Natural killer cell treated with Interleukin-12 subunit alpha and Interleukin-12 subunit beta and Interleukin-15 and Interleukin-18, amount 100 ng/mL, for 72 hours (primary cell): ENCODE results near the gene NARS2. TPM values are rescaled to one million over a fixed set of nuclear protein-coding genes. Genes with fewer than 3 reads are reported as not detected.

Experiments used
- ATAC-seq, 2 donors: fragments of 150-1000 bp; cut with Tn5 transposase in 1 of 2; sonication (Bioruptor Pico), chemical (Tn5 transposase) in 1 of 2; 2 replicates each; pipeline ENCODE4 v1.10.0; 2021
- DNase-seq: peaks from one replicate; pipeline ENCODE4 v3.0.0; 2022; ENCODE audit warnings: low spot score
- H3K27ac Mint-ChIP-seq, 2 donors: 1 replicate in 1 of 2; 2 replicates in 1 of 2; pipeline ENCODE4 v1.8.0; 2022; ENCODE audit warnings: mixed read lengths in 2 of 2, mild to moderate bottlenecking in 1 of 2, moderate library complexity in 1 of 2
- H3K27me3 Mint-ChIP-seq, 2 donors: 1 replicate in 1 of 2; 2 replicates in 1 of 2; pipeline ENCODE4 v1.8.0; 2022; ENCODE audit warnings: mixed read lengths in 2 of 2
- H3K36me3 Mint-ChIP-seq: one replicate; pipeline ENCODE4 v1.8.0; 2022; ENCODE audit warnings: mixed read lengths
- H3K4me1 Mint-ChIP-seq, 2 donors: 1 replicate in 1 of 2; 2 replicates in 1 of 2; pipeline ENCODE4 v1.8.0; 2022; ENCODE audit warnings: low read depth in 2 of 2, mixed read lengths in 2 of 2, mild to moderate bottlenecking in 1 of 2
- H3K4me3 Mint-ChIP-seq: one replicate; pipeline ENCODE4 v1.8.0; 2022; ENCODE audit warnings: mixed read lengths
- H3K9me3 Mint-ChIP-seq: 2 replicates; pipeline ENCODE4 v1.8.0; 2022; ENCODE audit warnings: mixed read lengths
- total RNA-seq, 2 donors: library from RNA; stranded (reverse); gene quantifications; one replicate each; pipeline ENCODE4 v1.2.3, GENCODE V29; 2022

NARS2 gene
- total RNA-seq, 2 donors from 2014 or later: 15.8 to 19.8 TPM

DNA sequence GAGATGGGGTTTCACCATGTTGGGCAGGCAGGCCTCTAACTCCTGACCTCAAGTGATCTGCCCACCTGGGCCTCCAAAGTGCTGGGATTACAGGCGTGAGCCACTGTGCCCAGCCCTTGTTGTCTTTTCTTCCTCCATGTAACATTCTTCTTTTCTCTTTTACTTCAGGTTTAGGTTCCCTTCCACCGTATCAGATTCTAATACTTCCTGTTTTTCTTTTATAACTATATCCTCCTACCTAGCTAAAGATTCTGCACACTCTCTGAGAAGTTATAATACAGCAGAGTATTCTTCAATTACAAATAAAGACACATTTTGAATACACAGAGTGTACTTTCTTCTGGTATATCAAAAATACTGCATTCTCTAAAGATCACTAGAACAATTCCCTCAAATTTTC lies 123.8 kb downstream of the NARS2 start:
- H3K4me3 Mint-ChIP-seq: no peak overlapping the region
- no peaks in the 10 kb centered on the region for H3K27me3 Mint-ChIP-seq
- ATAC-seq: no peak
- H3K9me3 Mint-ChIP-seq: no peaks in the 10 kb centered on the region
- H3K27ac Mint-ChIP-seq: peak overlapping the region; percentile 4 to 27
- H3K4me1 Mint-ChIP-seq: peaks cover 10 to 12% of the 10 kb centered on the region in 2 donors
- DNase-seq: no peak
- H3K36me3 Mint-ChIP-seq: no peaks in the 10 kb centered on the region

DNA sequence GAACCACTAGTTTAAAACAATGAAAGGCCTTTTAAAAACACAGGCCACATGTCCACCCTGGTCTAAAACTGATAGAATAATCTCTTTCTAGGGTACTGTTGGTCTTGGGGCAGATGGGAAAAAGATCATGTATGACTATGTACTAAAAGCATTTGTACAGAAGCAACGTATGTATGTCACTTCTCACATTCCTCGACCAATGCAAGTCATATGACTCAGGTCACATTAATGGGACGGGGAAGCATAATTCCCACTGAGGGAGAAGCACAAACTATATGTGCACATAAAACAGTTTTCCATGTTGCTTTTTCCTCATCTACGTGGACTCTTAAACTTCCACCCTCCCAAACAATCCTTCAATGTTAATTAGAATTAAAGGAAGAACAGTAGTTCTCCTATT lies 124.8 kb downstream of the NARS2 start:
- H3K36me3 Mint-ChIP-seq: no peaks in the 10 kb centered on the region
- no peak overlapping the region for H3K27ac Mint-ChIP-seq
- ATAC-seq: no peak
- no peak for DNase-seq
- no peaks in the 10 kb centered on the region for H3K9me3 Mint-ChIP-seq
- peaks cover 10 to 12% of the 10 kb centered on the region in 2 donors for H3K4me1 Mint-ChIP-seq
- no peaks in the 10 kb centered on the region for H3K27me3 Mint-ChIP-seq
- no peak overlapping the region for H3K4me3 Mint-ChIP-seq

DNA sequence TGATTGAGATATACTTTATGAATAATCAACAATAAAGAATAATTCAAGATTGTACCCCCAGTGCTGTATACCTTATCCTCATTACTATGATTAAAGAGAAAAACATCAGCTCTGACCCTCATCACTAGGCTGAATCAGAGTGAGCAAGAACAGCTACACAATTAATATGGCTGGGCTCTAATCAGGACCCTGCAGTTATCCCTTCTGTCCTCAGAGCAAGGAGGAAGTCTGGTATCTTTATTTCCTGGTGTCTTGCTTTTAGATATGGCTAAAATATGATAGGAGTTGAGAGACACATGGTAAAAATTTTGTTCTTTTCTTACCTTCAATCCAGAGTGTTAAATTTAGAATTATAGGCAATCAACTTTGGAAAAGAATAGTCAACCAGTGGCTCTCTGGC lies 128.5 kb downstream of the NARS2 start:
- no peaks in the 10 kb centered on the region for H3K9me3 Mint-ChIP-seq
- H3K27me3 Mint-ChIP-seq: no peaks in the 10 kb centered on the region
- ATAC-seq (no peak), DNase-seq (no peak)
- no peak overlapping the region for H3K4me3 Mint-ChIP-seq
- H3K27ac Mint-ChIP-seq: no peak overlapping the region
- no peaks in the 10 kb centered on the region for H3K4me1 Mint-ChIP-seq
- no peaks in the 10 kb centered on the region for H3K36me3 Mint-ChIP-seq

GRCh38 chr11:78444726-78445125 lies 129.9 kb downstream of the NARS2 start:
- no peak for ATAC-seq

DNA sequence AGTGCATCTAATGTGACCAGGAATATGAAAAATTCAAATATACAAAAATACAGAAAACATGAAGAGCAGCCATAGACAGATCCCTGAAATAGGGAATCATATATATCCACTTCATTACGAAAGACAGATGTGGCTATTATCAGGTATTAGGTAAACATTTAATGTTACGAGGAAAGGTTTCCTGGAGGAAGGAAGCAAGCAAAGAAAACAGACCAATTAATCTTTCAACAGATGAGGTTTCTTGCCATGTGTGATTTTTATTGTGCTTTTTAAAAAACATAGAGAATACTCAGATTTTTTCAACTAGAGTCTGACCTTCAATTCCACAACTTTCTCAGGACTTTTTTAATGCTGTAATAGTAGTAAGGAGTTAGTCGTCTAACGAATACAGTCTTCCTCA lies 132.7 kb downstream of the NARS2 start:
- no peaks in the 10 kb centered on the region for H3K36me3 Mint-ChIP-seq

More at GRCh38 chr11:78444726-78445125, 129.9 kb downstream of the NARS2 start:
- no peak for DNase-seq
- Mint-ChIP-seq H3K9me3 (no peaks in the 10 kb centered on the region), H3K27me3 (no peaks in the 10 kb centered on the region), H3K36me3 (no peaks in the 10 kb centered on the region), H3K27ac (no peak overlapping the region), H3K4me1 (no peaks in the 10 kb centered on the region), H3K4me3 (no peak overlapping the region)

DNA sequence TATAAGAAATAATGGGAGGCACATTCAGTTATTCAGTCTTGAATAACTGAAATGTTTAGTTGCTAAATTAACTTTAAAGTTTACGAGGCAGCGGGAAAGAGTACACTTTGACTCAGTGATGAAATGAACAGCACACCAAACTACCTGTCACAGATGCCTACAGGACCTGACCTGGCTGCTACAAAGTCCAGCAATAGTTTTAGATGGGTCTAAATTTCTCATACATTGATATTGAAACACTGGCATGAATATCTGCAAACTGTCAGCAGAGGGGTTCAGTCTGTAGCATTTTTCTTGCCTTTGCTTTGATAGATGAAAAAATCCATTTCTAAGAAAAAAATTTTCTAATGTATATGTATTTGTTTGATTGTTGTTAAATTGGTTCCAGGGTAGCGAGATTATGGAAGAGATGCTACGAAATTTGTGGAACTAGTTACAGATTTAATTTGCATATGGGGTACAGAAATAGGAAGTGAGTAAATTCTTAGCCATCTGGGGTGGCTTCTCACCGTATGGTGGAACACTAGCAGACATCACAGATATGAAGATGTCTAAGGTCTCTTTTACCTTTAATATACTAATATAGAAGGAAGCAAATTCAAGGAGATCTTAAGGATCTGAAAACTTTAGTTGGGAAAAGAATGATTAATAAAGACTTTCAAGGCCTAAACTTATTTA lies 136.2 kb downstream of the NARS2 start:
- Mint-ChIP-seq H3K27me3 (no peaks in the 10 kb centered on the region), H3K36me3 (no peaks in the 10 kb centered on the region), H3K9me3 (no peaks in the 10 kb centered on the region), H3K4me1 (no peaks in the 10 kb centered on the region), H3K27ac (no peak overlapping the region), H3K4me3 (no peak overlapping the region)
- no peak for ATAC-seq
- DNase-seq: no peak

More for the DNA sequence above, 132.7 kb downstream of the NARS2 start:
- H3K4me3 Mint-ChIP-seq: no peak overlapping the region
- H3K27me3 Mint-ChIP-seq: no peaks in the 10 kb centered on the region
- ATAC-seq: no peak
- no peaks in the 10 kb centered on the region for H3K9me3 Mint-ChIP-seq
- DNase-seq: no peak
- H3K27ac Mint-ChIP-seq: no peak overlapping the region
- H3K4me1 Mint-ChIP-seq: no peaks in the 10 kb centered on the region

DNA sequence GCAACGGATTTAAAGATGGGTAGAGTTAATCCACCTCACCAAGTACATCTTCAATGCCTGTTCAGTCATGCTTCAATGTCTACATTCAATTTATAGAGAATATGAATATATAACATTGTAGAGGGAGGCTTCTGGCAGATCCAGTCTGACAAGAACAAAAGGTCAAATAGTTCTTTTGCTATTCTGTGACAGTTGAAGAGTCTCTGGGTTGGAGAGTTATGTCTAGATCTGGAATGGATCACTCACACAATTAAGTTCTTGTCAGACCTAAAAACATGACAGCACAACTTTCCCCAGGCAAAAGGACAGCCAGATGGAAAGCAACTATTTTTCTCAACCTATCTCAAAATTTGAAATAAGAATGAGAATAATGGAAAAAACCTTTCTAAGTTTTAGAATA lies 141.7 kb downstream of the NARS2 start:
- DNase-seq (no peak), ATAC-seq (no peak)
- no peaks in the 10 kb centered on the region for H3K36me3 Mint-ChIP-seq
- H3K4me3 Mint-ChIP-seq: no peak overlapping the region
- no peak overlapping the region for H3K27ac Mint-ChIP-seq
- no peaks in the 10 kb centered on the region for H3K27me3 Mint-ChIP-seq
- no peaks in the 10 kb centered on the region for H3K9me3 Mint-ChIP-seq
- H3K4me1 Mint-ChIP-seq: peaks cover 3 to 10% of the 10 kb centered on the region in 2 donors

DNA sequence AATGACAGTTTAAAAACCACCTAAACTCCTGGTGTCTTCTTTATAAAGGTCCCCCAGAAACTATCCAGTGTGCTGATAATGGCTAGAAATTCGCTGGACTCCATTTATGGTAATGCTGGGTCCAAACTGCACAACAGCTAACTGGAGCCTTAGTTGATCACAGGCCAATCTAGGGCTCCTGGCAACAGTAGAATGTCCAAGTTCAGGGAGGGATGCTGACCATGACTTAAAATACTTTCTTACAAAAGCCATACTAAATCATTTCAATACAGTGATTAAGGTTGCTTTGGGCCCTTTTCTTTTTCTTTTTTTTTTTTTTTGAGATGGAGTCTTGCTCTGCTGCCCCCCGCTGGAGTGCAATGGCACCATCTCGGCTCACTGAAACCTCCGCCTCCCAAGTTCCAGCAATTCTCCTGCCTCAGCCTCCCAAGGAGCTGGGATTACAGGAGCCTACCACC lies 142.6 kb downstream of the NARS2 start:
- H3K9me3 Mint-ChIP-seq: no peaks in the 10 kb centered on the region
- peaks cover 0 to 3% of the 10 kb centered on the region in 2 donors for H3K27me3 Mint-ChIP-seq
- no peak overlapping the region for H3K4me3 Mint-ChIP-seq
- no peak for DNase-seq
- H3K4me1 Mint-ChIP-seq: peaks cover 9 to 19% of the 10 kb centered on the region in 2 donors
- ATAC-seq: no peak
- no peak overlapping the region for H3K27ac Mint-ChIP-seq
- no peaks in the 10 kb centered on the region for H3K36me3 Mint-ChIP-seq

DNA sequence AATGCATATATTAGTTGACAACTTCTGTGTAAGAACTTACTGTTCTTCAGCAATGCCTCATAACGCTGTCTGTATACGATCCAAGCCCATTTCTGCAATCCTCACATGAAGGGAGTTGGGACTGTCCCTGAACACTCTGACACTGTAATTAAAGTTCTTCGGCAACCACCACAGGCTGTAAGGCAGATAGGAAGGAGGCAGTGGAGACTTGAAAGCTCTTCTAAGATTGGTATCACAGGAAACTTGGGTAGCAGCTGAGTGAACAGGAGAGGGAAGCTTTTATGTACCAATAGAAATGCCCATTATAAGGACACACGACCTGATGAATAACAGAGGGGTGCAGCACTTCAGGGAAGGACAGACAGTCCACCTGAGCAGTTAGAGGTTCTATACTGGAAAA lies 145.0 kb downstream of the NARS2 start:
- no peak for DNase-seq
- H3K27me3 Mint-ChIP-seq: peaks cover 0 to 5% of the 10 kb centered on the region in 2 donors
- ATAC-seq: peak in 1 of 2 donors; percentile 47
- peak overlapping the region; percentile 2 for H3K4me3 Mint-ChIP-seq
- H3K36me3 Mint-ChIP-seq: no peaks in the 10 kb centered on the region
- no peaks in the 10 kb centered on the region for H3K9me3 Mint-ChIP-seq
- peak overlapping the region in 1 of 2 donors; percentile 21 for H3K27ac Mint-ChIP-seq
- H3K4me1 Mint-ChIP-seq: peaks cover 19 to 31% of the 10 kb centered on the region in 2 donors

- Mint-ChIP-seq H3K36me3 (no peaks in the 10 kb centered on the region), H3K27me3 (peaks cover 0 to 5% of the 10 kb centered on the region in 2 donors), H3K4me1 (peaks cover 22 to 36% of the 10 kb centered on the region in 2 donors), H3K9me3 (no peaks in the 10 kb centered on the region), H3K27ac (peak overlapping the region in 1 of 2 donors; percentile 21), H3K4me3 (peak overlapping the region; percentile 2)
- no peak for DNase-seq
- ATAC-seq: no peak
Measured at GRCh38 chr11:78429209-78429608, 145.5 kb downstream of the NARS2 start.

DNA sequence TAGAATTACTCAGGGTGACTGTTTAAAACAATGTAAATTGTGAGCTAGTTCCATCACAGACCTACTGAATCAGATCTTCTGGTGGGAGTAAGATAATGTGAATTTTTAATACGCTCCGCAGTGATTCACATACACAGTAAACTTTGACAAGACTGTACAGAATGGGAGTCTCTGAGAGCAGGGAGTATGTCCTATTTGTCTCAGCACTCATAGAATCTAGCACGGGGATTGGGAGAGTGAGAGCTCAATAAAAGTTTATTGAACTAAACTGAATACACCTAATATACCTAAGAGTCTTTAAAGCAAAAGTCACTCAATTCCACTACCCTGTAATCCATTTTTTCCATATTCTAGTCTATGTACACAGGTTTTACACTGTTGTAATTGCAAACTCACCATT lies 145.9 kb downstream of the NARS2 start:
- no peaks in the 10 kb centered on the region for H3K36me3 Mint-ChIP-seq
- ATAC-seq (no peak), DNase-seq (no peak)
- H3K4me3 Mint-ChIP-seq: peak overlapping the region; percentile 78
- H3K27me3 Mint-ChIP-seq: peaks cover 0 to 5% of the 10 kb centered on the region in 2 donors
- H3K27ac Mint-ChIP-seq: no peak overlapping the region
- H3K4me1 Mint-ChIP-seq: peaks cover 22 to 38% of the 10 kb centered on the region in 2 donors
- H3K9me3 Mint-ChIP-seq: no peaks in the 10 kb centered on the region

DNA sequence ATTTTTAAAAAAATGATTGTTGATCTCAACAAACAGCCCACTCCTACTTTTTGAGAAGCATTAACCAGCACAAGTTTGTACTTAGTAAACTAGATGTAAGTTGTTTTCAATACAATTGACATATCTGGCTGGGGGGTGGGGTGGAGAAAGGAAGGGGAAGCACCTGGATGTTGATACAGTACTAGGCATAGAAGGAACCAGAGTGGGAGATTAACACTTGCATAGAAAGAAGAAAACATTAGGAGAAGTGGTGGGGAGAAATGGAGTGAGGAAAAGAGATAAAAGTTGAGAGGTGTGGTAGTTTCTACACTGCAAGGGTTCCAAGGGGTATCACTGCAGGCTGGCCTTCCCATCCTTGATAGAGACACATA lies 146.4 kb downstream of the NARS2 start:
- peaks cover 0 to 5% of the 10 kb centered on the region in 2 donors for H3K27me3 Mint-ChIP-seq
- no peak for DNase-seq
- H3K4me1 Mint-ChIP-seq: peaks cover 22 to 38% of the 10 kb centered on the region in 2 donors
- no peak for ATAC-seq
- H3K36me3 Mint-ChIP-seq: no peaks in the 10 kb centered on the region
- H3K27ac Mint-ChIP-seq: peak overlapping the region in 1 of 2 donors; percentile 52
- peak overlapping the region; percentile 78 for H3K4me3 Mint-ChIP-seq
- no peaks in the 10 kb centered on the region for H3K9me3 Mint-ChIP-seq

GRCh38 chr11:78427615-78428265 lies 146.9 kb downstream of the NARS2 start:
- H3K36me3 Mint-ChIP-seq: no peaks in the 10 kb centered on the region
- H3K4me3 Mint-ChIP-seq: peak overlapping the region; percentile 78
- DNase-seq (no peak), ATAC-seq (peak; percentile 76 to 88)
- no peaks in the 10 kb centered on the region for H3K9me3 Mint-ChIP-seq
- peak overlapping the region; percentile 11 to 52 for H3K27ac Mint-ChIP-seq
- peaks cover 22 to 38% of the 10 kb centered on the region in 2 donors for H3K4me1 Mint-ChIP-seq
- peaks cover 0 to 5% of the 10 kb centered on the region in 2 donors for H3K27me3 Mint-ChIP-seq

DNA sequence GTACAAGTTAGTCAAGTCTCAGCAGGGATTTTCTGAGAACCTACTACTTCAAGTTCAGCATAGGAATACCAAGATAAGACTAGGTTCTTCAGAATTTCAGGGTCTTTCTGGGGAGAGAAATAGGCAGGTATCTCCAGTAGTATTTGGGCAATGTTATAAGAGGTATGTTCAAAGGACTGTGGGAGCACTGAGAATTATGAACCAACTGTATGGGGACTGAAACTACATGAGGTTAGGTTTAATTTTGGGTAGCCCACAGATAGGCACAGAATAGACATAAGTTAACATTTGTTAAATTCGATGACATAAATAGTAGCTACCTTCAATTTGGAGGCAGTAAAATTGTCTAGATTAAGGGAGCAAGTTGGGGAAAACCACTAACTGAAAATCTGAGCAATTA lies 147.8 kb downstream of the NARS2 start:
- ATAC-seq: no peak
- Mint-ChIP-seq H3K27ac (peak overlapping the region in 1 of 2 donors; percentile 11), H3K27me3 (peaks cover 4 to 7% of the 10 kb centered on the region in 2 donors), H3K4me1 (peaks cover 22 to 38% of the 10 kb centered on the region in 2 donors), H3K4me3 (peak overlapping the region; percentile 6), H3K36me3 (no peaks in the 10 kb centered on the region), H3K9me3 (no peaks in the 10 kb centered on the region)
- no peak for DNase-seq
